HL-60 (cell line): Measurements from ENCODE around the gene CRIP1.

Experiments used
- DNase-seq, 2 experiments: peaks; one replicate each; pipeline ENCODE4 v3.0.0-alpha.2; 2010 to 2020; ENCODE audit warnings: low read depth in 1 of 2, low spot score in 1 of 2
- H3K27ac ChIP-seq: fragments of 250-450 bp; sonication (Bioruptor Pico); replicated peaks from 2 replicates; pipeline ENCODE4 v1.5.1; 2020; ENCODE audit warnings: mild to moderate bottlenecking, moderate library complexity
- H3K27me3 ChIP-seq: fragments of 250-450 bp; sonication (Bioruptor Pico); 2 replicates; pipeline ENCODE4 v1.5.1; 2021; ENCODE audit warnings: mild to moderate bottlenecking, moderate library complexity; ENCODE audit not compliant: insufficient read depth, poor library complexity, severe bottlenecking
- H3K4me3 ChIP-seq: replicated peaks from 2 replicates; pipeline ENCODE4 v1.5.1; 2011; ENCODE audit warnings: mild to moderate bottlenecking, control low read depth, low read length; ENCODE audit not compliant: insufficient read depth
- CTCF ChIP-seq: IDR thresholded peaks from one replicate; pipeline ENCODE4 v1.5.1; 2011; ENCODE audit warnings: low read length, control low read depth, inconsistent platforms; ENCODE audit not compliant: insufficient read depth
- GABPA ChIP-seq: IDR thresholded peaks from 2 replicates; pipeline ENCODE4 v1.6.1; 2012; ENCODE audit warnings: low read depth
- POLR2AphosphoS5 ChIP-seq: IDR thresholded peaks from 2 replicates; pipeline ENCODE4 v1.6.1; 2012; ENCODE audit warnings: low read depth
- REST ChIP-seq: IDR thresholded peaks from 2 replicates; pipeline ENCODE4 v1.6.1; 2012; ENCODE audit warnings: low read depth; ENCODE audit not compliant: insufficient replicate concordance
- SPI1 ChIP-seq: IDR thresholded peaks from 2 replicates; pipeline ENCODE4 v1.6.1; 2012; ENCODE audit warnings: low read depth, mild to moderate bottlenecking, borderline replicate concordance

The CRIP1 gene

GRCh38 chr14:105475269-105476096, 11.2 kb upstream of the CRIP1 start:
- TF ChIP-seq SPI1 (no peak), REST (no peak), GABPA (no peak)
- Histone ChIP-seq H3K4me3 (no peak overlapping the region), H3K27ac (no peak overlapping the region), H3K27me3 (peaks cover 43% of the 10 kb centered on the region)
- no peak for DNase-seq

GRCh38 chr14:105476097-105476830, 10.4 kb upstream of the CRIP1 start:
- Histone ChIP-seq H3K27ac (no peak overlapping the region), H3K4me3 (no peak overlapping the region), H3K27me3 (peaks cover 43% of the 10 kb centered on the region)
- no peak for DNase-seq
- TF ChIP-seq GABPA (no peak), REST (no peak), SPI1 (no peak), CTCF (no peak)

GRCh38 chr14:105476831-105477659, 9.6 kb upstream of the CRIP1 start:
- peaks cover 43% of the 10 kb centered on the region for H3K27me3 ChIP-seq
- no peak overlapping the region for H3K4me3 ChIP-seq
- no peak for DNase-seq

More at GRCh38 chr14:105476831-105477659, 9.6 kb upstream of the CRIP1 start:
- no peak overlapping the region for H3K27ac ChIP-seq
- no peak for TF ChIP-seq REST
- no peak for TF ChIP-seq POLR2AphosphoS5
- no peak for TF ChIP-seq SPI1
- TF ChIP-seq CTCF = no peak
- no peak for TF ChIP-seq GABPA
